Smooth muscle cell (in vitro differentiated cells): Measurements from ENCODE around the gene TNFSF13. TPM values are rescaled to one million over a fixed set of nuclear protein-coding genes. Genes with fewer than 3 reads are reported as not detected.

Experiments used
- DNase-seq: peaks from one replicate; lab custom pipeline; 2025; ENCODE audit not compliant: unreplicated experiment; lab: John Stamatoyannopoulos, UW
- H2AFZ ChIP-seq: fragments of 200-600 bp; sonication (generic); 2 replicates; pipeline ENCODE4 v1.6.0; 2016; ENCODE audit warnings: antibody characterized with exemption, low read depth, mild to moderate bottlenecking
- H3F3A ChIP-seq: fragments of 200-600 bp; sonication (generic); 2 replicates; pipeline ENCODE4 v1.6.0; 2017; ENCODE audit warnings: antibody characterized with exemption, low read depth
- H3K27ac ChIP-seq: fragments of 200-600 bp; sonication (generic); 2 replicates; pipeline ENCODE4 v1.5.1; 2016; ENCODE audit warnings: low read depth, mild to moderate bottlenecking
- H3K27me3 ChIP-seq: fragments of 200-600 bp; sonication (generic); 2 replicates; pipeline ENCODE4 v1.6.1; 2016; ENCODE audit warnings: low read depth, mild to moderate bottlenecking
- H3K36me3 ChIP-seq: fragments of 200-600 bp; sonication (generic); 2 replicates; pipeline ENCODE4 v1.5.1; 2016; ENCODE audit warnings: low read depth
- H3K4me1 ChIP-seq: fragments of 200-600 bp; sonication (generic); 2 replicates; pipeline ENCODE4 v1.5.1; 2016; ENCODE audit warnings: low read depth
- H3K4me2 ChIP-seq: fragments of 200-600 bp; sonication (generic); 2 replicates; pipeline ENCODE4 v1.6.0; 2016; ENCODE audit warnings: mild to moderate bottlenecking
- H3K4me3 ChIP-seq: fragments of 200-600 bp; sonication (generic); 2 replicates; pipeline ENCODE4 v1.5.1; 2016; ENCODE audit warnings: mild to moderate bottlenecking
- H3K79me2 ChIP-seq: fragments of 200-600 bp; sonication (generic); 2 replicates; pipeline ENCODE4 v1.6.0; 2016; ENCODE audit warnings: low read depth, mild to moderate bottlenecking
- H3K9ac ChIP-seq: fragments of 200-600 bp; sonication (generic); 2 replicates; pipeline ENCODE4 v1.6.0; 2016; ENCODE audit warnings: low read depth
- H3K9me3 ChIP-seq: fragments of 200-600 bp; sonication (generic); replicated peaks from 2 replicates; pipeline ENCODE4 v1.5.1; 2016; ENCODE audit warnings: low read depth
- H4K20me1 ChIP-seq: fragments of 200-600 bp; sonication (generic); 2 replicates; pipeline ENCODE4 v1.6.0; 2016; ENCODE audit warnings: low read depth
- WGBS: methylation state at CpG from one replicate; pipeline ENCODE4 v1.1.7; 2016; ENCODE audit warnings: low lambda C conversion rate; 5-methylcytosine and 5-hydroxymethylcytosine counted together
- polyA plus RNA-seq: library from polyadenylated mRNA; unstranded; fragments of >200 nt; fragmentation: Nextera tagmentation; extraction: Ambion mirVana; gene quantifications from 2 replicates; pipeline ENCODE4 v1.2.1, GENCODE V29; 2016
- small RNA-seq: library from RNA; depleted of rRNA; stranded (forward); fragments of <200 nt; gene quantifications from one replicate; pipeline ENCODE3, GENCODE V24; 2014
- total RNA-seq: library from RNA; depleted of rRNA; stranded (reverse); fragments of >200 nt; gene quantifications from 2 replicates; pipeline ENCODE4 v1.2.3, GENCODE V29; 2014
- TF ChIP-seq, protein P1 (sequence below): fragments of 200-600 bp; sonication (generic); IDR thresholded peaks from 2 replicates; pipeline ENCODE4 v1.5.1; 2017; ENCODE audit warnings: borderline replicate concordance, mild to moderate bottlenecking, antibody characterized with exemption; ENCODE audit not compliant: insufficient read depth, poor library complexity, severe bottlenecking

TNFSF13 gene
- total and polyA plus RNA-seq, 2 experiments from 2014 or later, result 0.38 to 4.1 TPM

DNA sequence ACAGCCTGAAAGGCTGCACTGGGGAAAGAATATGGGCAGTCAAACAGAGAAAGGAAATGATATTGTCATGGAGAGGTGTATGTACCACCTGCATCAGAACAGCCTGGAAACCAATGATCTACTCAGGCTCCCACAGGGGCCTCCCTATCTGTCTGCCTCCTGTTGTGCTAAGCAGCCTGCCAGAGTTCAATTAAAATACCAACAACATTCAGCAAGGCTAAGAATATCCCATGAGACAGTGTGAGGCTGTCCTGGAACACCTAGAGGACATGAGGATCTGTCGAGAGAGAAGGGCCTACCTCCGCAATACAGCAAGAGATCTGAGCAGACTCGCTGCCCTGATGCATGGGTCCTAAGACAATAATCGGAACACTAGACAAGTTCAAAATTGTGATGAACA, 47.7 kb downstream of the TNFSF13 start:
- 98% methylated on average over 4 of the region's 4 CpGs for WGBS
- Histone ChIP-seq H4K20me1 (peaks cover 58% of the 10 kb centered on the region), H3K9ac (no peak overlapping the region), H3K27ac (no peak overlapping the region), H3K36me3 (peaks cover 11% of the 10 kb centered on the region), H3K4me1 (no peaks in the 10 kb centered on the region), H3K4me3 (no peak overlapping the region), H3K79me2 (peaks cover 49% of the 10 kb centered on the region), H3K9me3 (no peaks in the 10 kb centered on the region), H2AFZ (no peak overlapping the region), H3K27me3 (no peaks in the 10 kb centered on the region), H3F3A (no peaks in the 10 kb centered on the region), H3K4me2 (no peak overlapping the region)
- DNase-seq, result no peak
- TF ChIP-seq, protein P1, sequence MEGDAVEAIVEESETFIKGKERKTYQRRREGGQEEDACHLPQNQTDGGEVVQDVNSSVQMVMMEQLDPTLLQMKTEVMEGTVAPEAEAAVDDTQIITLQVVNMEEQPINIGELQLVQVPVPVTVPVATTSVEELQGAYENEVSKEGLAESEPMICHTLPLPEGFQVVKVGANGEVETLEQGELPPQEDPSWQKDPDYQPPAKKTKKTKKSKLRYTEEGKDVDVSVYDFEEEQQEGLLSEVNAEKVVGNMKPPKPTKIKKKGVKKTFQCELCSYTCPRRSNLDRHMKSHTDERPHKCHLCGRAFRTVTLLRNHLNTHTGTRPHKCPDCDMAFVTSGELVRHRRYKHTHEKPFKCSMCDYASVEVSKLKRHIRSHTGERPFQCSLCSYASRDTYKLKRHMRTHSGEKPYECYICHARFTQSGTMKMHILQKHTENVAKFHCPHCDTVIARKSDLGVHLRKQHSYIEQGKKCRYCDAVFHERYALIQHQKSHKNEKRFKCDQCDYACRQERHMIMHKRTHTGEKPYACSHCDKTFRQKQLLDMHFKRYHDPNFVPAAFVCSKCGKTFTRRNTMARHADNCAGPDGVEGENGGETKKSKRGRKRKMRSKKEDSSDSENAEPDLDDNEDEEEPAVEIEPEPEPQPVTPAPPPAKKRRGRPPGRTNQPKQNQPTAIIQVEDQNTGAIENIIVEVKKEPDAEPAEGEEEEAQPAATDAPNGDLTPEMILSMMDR, result no peak

DNA sequence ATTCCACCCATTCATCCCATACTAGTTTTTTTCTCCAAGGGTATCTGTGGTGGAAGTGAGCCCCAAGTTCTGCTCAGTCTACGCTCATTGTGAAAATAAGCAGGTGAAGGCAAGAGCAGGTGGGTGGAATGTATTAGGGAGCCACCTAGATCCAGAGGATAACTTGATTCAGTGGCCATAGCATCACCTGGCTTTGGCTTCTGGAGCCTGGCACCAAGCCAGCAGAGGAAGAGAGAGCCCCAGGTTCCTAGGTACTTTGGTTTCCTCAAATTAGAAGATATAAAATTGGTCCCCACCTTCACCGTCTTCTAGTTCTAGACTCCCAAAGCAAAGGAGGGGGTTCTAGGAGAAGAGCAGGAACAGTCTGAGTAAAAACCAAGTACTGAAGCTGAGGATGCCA, 52.1 kb downstream of the TNFSF13 start:
- TF ChIP-seq, protein P1, result no peak
- no peaks in the 10 kb centered on the region for H3F3A ChIP-seq
- WGBS, result 98% methylated on average over 2 of the region's 2 CpGs
- no peaks in the 10 kb centered on the region for H3K27me3 ChIP-seq
- no peak overlapping the region for H3K27ac ChIP-seq
- H3K36me3 ChIP-seq, result no peaks in the 10 kb centered on the region
- H3K9ac ChIP-seq, result no peak overlapping the region
- H3K79me2 ChIP-seq, result peaks cover 78% of the 10 kb centered on the region
- peaks cover 83% of the 10 kb centered on the region for H4K20me1 ChIP-seq
- H3K9me3 ChIP-seq, result no peaks in the 10 kb centered on the region
- no peak overlapping the region for H2AFZ ChIP-seq
- no peak overlapping the region for H3K4me2 ChIP-seq
- no peak overlapping the region for H3K4me3 ChIP-seq
- DNase-seq, result no peak
- peaks cover 18% of the 10 kb centered on the region for H3K4me1 ChIP-seq

Small RNA genes within 50 kb of the gene (small RNA-seq; reads per million reads assigned to genes)
- gene CD68 (not detected), gene RF00019 (not detected), gene SNORA48 (not detected), gene SNORD10 (not detected)

Other genes with a start within 250 kb of the TNFSF13 start
Only the 30 nearest of the 31 such genes appear.
- gene NEURL4, start 229.4 kb upstream of the TNFSF13 start, total RNA-seq, result 8.6 and 23.8 TPM in 2 replicates
- 5.1 and 9.2 TPM in 2 replicates for gene NEURL4, start 229.4 kb upstream of the TNFSF13 start, polyA plus RNA-seq
- 15.2 TPM in 1 of 2 replicates, not detected in the other for gene ACAP1, start 222.2 kb upstream of the TNFSF13 start, total RNA-seq
- 31.6 and 48.1 TPM in 2 replicates for gene ACAP1, start 222.2 kb upstream of the TNFSF13 start, polyA plus RNA-seq
- 34.7 and 37.2 TPM in 2 replicates for gene KCTD11, start 206.6 kb upstream of the TNFSF13 start, total RNA-seq
- gene KCTD11, start 206.6 kb upstream of the TNFSF13 start, polyA plus RNA-seq, result 33.8 and 52.3 TPM in 2 replicates
- 0.49 TPM in 1 of 2 replicates, not detected in the other for gene TMEM95, start 203.6 kb upstream of the TNFSF13 start, total RNA-seq
- gene TMEM95, start 203.6 kb upstream of the TNFSF13 start, polyA plus RNA-seq, result 0.34 TPM in 1 of 2 replicates, not detected in the other
- gene TNK1, start 177.7 kb upstream of the TNFSF13 start, total RNA-seq, result 4.5 and 6.3 TPM in 2 replicates
- gene TNK1, start 177.7 kb upstream of the TNFSF13 start, polyA plus RNA-seq, result 3.6 and 13.5 TPM in 2 replicates
- 29.3 and 34.7 TPM in 2 replicates for gene PLSCR3, start 164.2 kb upstream of the TNFSF13 start, total RNA-seq
- 110 and 122 TPM in 2 replicates for gene PLSCR3, start 164.2 kb upstream of the TNFSF13 start, polyA plus RNA-seq
- gene TMEM256, start 154.7 kb upstream of the TNFSF13 start, total RNA-seq, result 75.6 and 133 TPM in 2 replicates
- 87.9 and 90.6 TPM in 2 replicates for gene TMEM256, start 154.7 kb upstream of the TNFSF13 start, polyA plus RNA-seq
- 15.1 and 20.9 TPM in 2 replicates for gene NLGN2, start 150.9 kb upstream of the TNFSF13 start, total RNA-seq
- gene NLGN2, start 150.9 kb upstream of the TNFSF13 start, polyA plus RNA-seq, result 10.8 and 11.9 TPM in 2 replicates
- not detected in 2 replicates for gene SPEM1, start 138.4 kb upstream of the TNFSF13 start, total RNA-seq
- not detected in 2 replicates for gene SPEM1, start 138.4 kb upstream of the TNFSF13 start, polyA plus RNA-seq
- 0.22 TPM in 1 of 2 replicates, not detected in the other for gene SPEM2, start 133.1 kb upstream of the TNFSF13 start, total RNA-seq
- gene SPEM2, start 133.1 kb upstream of the TNFSF13 start, polyA plus RNA-seq, result 0.56 and 1.0 TPM in 2 replicates
- not detected in 2 replicates for gene SPEM3, start 129.9 kb upstream of the TNFSF13 start, total RNA-seq
- 0.14 TPM in 1 of 2 replicates, not detected in the other for gene SPEM3, start 129.9 kb upstream of the TNFSF13 start, polyA plus RNA-seq
- gene TMEM102, start 123.3 kb upstream of the TNFSF13 start, total RNA-seq, result 7.3 and 10.0 TPM in 2 replicates
- 10.5 and 11.9 TPM in 2 replicates for gene TMEM102, start 123.3 kb upstream of the TNFSF13 start, polyA plus RNA-seq
- gene FGF11, start 119.2 kb upstream of the TNFSF13 start, total RNA-seq, result 21.3 and 28.5 TPM in 2 replicates
- 13.9 and 30.9 TPM in 2 replicates for gene FGF11, start 119.2 kb upstream of the TNFSF13 start, polyA plus RNA-seq
- 8.9 and 12.2 TPM in 2 replicates for gene CHRNB1, start 113.7 kb upstream of the TNFSF13 start, total RNA-seq
- 19.0 and 22.5 TPM in 2 replicates for gene CHRNB1, start 113.7 kb upstream of the TNFSF13 start, polyA plus RNA-seq
- 24.2 and 25.6 TPM in 2 replicates for gene ZBTB4, start 79.1 kb upstream of the TNFSF13 start, total RNA-seq
- 22.8 and 26.9 TPM in 2 replicates for gene ZBTB4, start 79.1 kb upstream of the TNFSF13 start, polyA plus RNA-seq
- not detected in 2 replicates for gene SLC35G6, start 77.3 kb upstream of the TNFSF13 start, total RNA-seq
- gene SLC35G6, start 77.3 kb upstream of the TNFSF13 start, polyA plus RNA-seq, result 0.51 TPM in 1 of 2 replicates, not detected in the other
- 72.0 and 76.0 TPM in 2 replicates for gene POLR2A, start 74.4 kb upstream of the TNFSF13 start, total RNA-seq
- 80.2 and 123 TPM in 2 replicates for gene POLR2A, start 74.4 kb upstream of the TNFSF13 start, polyA plus RNA-seq
- gene TNFSF12, start 9.7 kb upstream of the TNFSF13 start, total RNA-seq, result 5.9 and 6.2 TPM in 2 replicates
- gene TNFSF12, start 9.7 kb upstream of the TNFSF13 start, polyA plus RNA-seq, result 13.6 and 16.1 TPM in 2 replicates
- 72.1 and 90.3 TPM in 2 replicates for gene SENP3, start 3.2 kb downstream of the TNFSF13 start, total RNA-seq
- gene SENP3, start 3.2 kb downstream of the TNFSF13 start, polyA plus RNA-seq, result 33.7 and 35.7 TPM in 2 replicates
- gene CD68, start 20.9 kb downstream of the TNFSF13 start, total RNA-seq, result 20.7 and 22.7 TPM in 2 replicates
- 27.5 and 30.2 TPM in 2 replicates for gene CD68, start 20.9 kb downstream of the TNFSF13 start, polyA plus RNA-seq
- 155 and 228 TPM in 2 replicates for gene MPDU1, start 25.1 kb downstream of the TNFSF13 start, total RNA-seq
- 70.7 and 75.1 TPM in 2 replicates for gene MPDU1, start 25.1 kb downstream of the TNFSF13 start, polyA plus RNA-seq
- 13.4 and 16.1 TPM in 2 replicates for gene SOX15, start 31.3 kb downstream of the TNFSF13 start, total RNA-seq
- 7.3 and 39.0 TPM in 2 replicates for gene SOX15, start 31.3 kb downstream of the TNFSF13 start, polyA plus RNA-seq
- gene FXR2, start 56.1 kb downstream of the TNFSF13 start, total RNA-seq, result 22.8 and 31.1 TPM in 2 replicates
- 50.0 and 50.6 TPM in 2 replicates for gene FXR2, start 56.1 kb downstream of the TNFSF13 start, polyA plus RNA-seq
- gene SAT2, start 69.1 kb downstream of the TNFSF13 start, total RNA-seq, result 64.9 and 70.8 TPM in 2 replicates
- gene SAT2, start 69.1 kb downstream of the TNFSF13 start, polyA plus RNA-seq, result 68.2 and 74.2 TPM in 2 replicates
- not detected in 2 replicates for gene SHBG, start 71.4 kb downstream of the TNFSF13 start, total RNA-seq
- gene SHBG, start 71.4 kb downstream of the TNFSF13 start, polyA plus RNA-seq, result 0.83 and 0.88 TPM in 2 replicates
- 0.27 and 0.85 TPM in 2 replicates for gene ATP1B2, start 92.2 kb downstream of the TNFSF13 start, total RNA-seq
- 4.1 and 4.4 TPM in 2 replicates for gene ATP1B2, start 92.2 kb downstream of the TNFSF13 start, polyA plus RNA-seq
- gene TP53, start 128.7 kb downstream of the TNFSF13 start, total RNA-seq, result 25.4 and 55.1 TPM in 2 replicates
- gene TP53, start 128.7 kb downstream of the TNFSF13 start, polyA plus RNA-seq, result 21.1 and 27.6 TPM in 2 replicates
- 8.2 and 8.9 TPM in 2 replicates for gene WRAP53, start 129.7 kb downstream of the TNFSF13 start, total RNA-seq
- gene WRAP53, start 129.7 kb downstream of the TNFSF13 start, polyA plus RNA-seq, result 17.1 and 18.9 TPM in 2 replicates
- 4.8 and 8.1 TPM in 2 replicates for gene EFNB3, start 146.5 kb downstream of the TNFSF13 start, total RNA-seq
- 6.2 and 6.7 TPM in 2 replicates for gene EFNB3, start 146.5 kb downstream of the TNFSF13 start, polyA plus RNA-seq
- 0.49 TPM in 1 of 2 replicates, not detected in the other for gene DNAH2, start 159.0 kb downstream of the TNFSF13 start, total RNA-seq
- gene DNAH2, start 159.0 kb downstream of the TNFSF13 start, polyA plus RNA-seq, result not detected in 2 replicates